Stimulated activated CD4-positive, alpha-beta T cell treated with anti-CD3 and anti-CD28 coated beads, Interleukin-12 subunit alpha, Interleukin-12 subunit beta, amount 100 ng/mL, for 24 hours (primary cell): ENCODE results near the gene CPPED1.
"Not testable (repeated sequence)": the region's sequence is repeated elsewhere in the genome, so short reads cannot be mapped to it uniquely, and the experiment has no call there.

Experiments used
- DNase-seq, 2 experiments: peaks; one replicate each; pipeline ENCODE4 v3.0.0-alpha.2; 2020; ENCODE audit warnings: low read depth in 2 of 2

The CPPED1 gene

GRCh38 chr16:12767897-12768296, 35.8 kb downstream of the CPPED1 start:
- no peak for DNase-seq

- no peak for DNase-seq
These were observed 36.8 kb downstream of the CPPED1 start for GRCh38 chr16:12766853-12767252.

GRCh38 chr16:12766208-12766607, 37.5 kb downstream of the CPPED1 start:
- DNase-seq = not testable (repeated sequence)

GRCh38 chr16:12764813-12765488, 38.7 kb downstream of the CPPED1 start:
- no peak for DNase-seq

- no peak for DNase-seq
These were observed 40.2 kb downstream of the CPPED1 start for GRCh38 chr16:12763517-12763916.

GRCh38 chr16:12760819-12761611, 42.7 kb downstream of the CPPED1 start:
- DNase-seq = no peak

GRCh38 chr16:12758670-12759558, 44.8 kb downstream of the CPPED1 start:
- DNase-seq = no peak

GRCh38 chr16:12758031-12758669, 45.5 kb downstream of the CPPED1 start:
- DNase-seq = no peak

- DNase-seq = no peak
These were observed 46.1 kb downstream of the CPPED1 start for GRCh38 chr16:12757546-12757945.

- DNase-seq = no peak
These were observed 48.7 kb downstream of the CPPED1 start for GRCh38 chr16:12754824-12755543.

GRCh38 chr16:12753203-12754023, 50.3 kb downstream of the CPPED1 start:
- DNase-seq = no peak

GRCh38 chr16:12752159-12752558, 51.5 kb downstream of the CPPED1 start:
- no peak for DNase-seq

- no peak for DNase-seq
These were observed 53.2 kb downstream of the CPPED1 start for GRCh38 chr16:12750554-12750918.

GRCh38 chr16:12749076-12749475, 54.6 kb downstream of the CPPED1 start:
- no peak for DNase-seq

GRCh38 chr16:12747827-12748226, 55.9 kb downstream of the CPPED1 start:
- DNase-seq = no peak

- DNase-seq = no peak
These were observed 56.4 kb downstream of the CPPED1 start for GRCh38 chr16:12747261-12747660.

GRCh38 chr16:12744860-12745259, 58.8 kb downstream of the CPPED1 start:
- no peak for DNase-seq

GRCh38 chr16:12742741-12743140, 60.9 kb downstream of the CPPED1 start:
- no peak for DNase-seq

GRCh38 chr16:12740986-12741610, 62.6 kb downstream of the CPPED1 start:
- no peak for DNase-seq

- no peak for DNase-seq
These were observed 63.9 kb downstream of the CPPED1 start for GRCh38 chr16:12739738-12740137.
